ENCODE results near the gene ARHGAP6. TPM values are rescaled to one million over a fixed set of nuclear protein-coding genes. Genes with fewer than 3 reads are reported as not detected.
A peak's percentile ranks its signal among the peaks of the same experiment; 100 is the strongest.

ARHGAP6 gene
- polyA plus RNA-seq, 1 experiment: 1.3 TPM

GRCh38 chrX:11438380-11438723 is 227.4 kb downstream of the ARHGAP6 start:
- CTCF ChIA-PET: interaction anchor here (0.7 to 1.7 kb wide), 2 partner anchors 12 to 58 kb away, joined by 3 to 4 read pairs; no protein-coding TSS in a partner anchor
- no peak for DNase-seq (ENCODE audit: low read depth)
- POLR2A ChIA-PET: no interaction called here
- no peak for TF ChIP-seq CTCF (IDR thresholded peaks at IDR 0.05; ENCODE audit: insufficient read depth, low read depth, low read length)
- H3K4me3 ChIP-seq (ENCODE audit: low read depth, low read length): no peak overlapping the region
- no peaks in the 10 kb centered on the region for H3K27me3 ChIP-seq (ENCODE audit: control insufficient read depth, insufficient read depth, low read length)
- H3K36me3 ChIP-seq (ENCODE audit: control insufficient read depth, insufficient read depth, low read length): no peaks in the 10 kb centered on the region

- H3K36me3 ChIP-seq (ENCODE audit: control insufficient read depth, insufficient read depth, low read length): no peaks in the 10 kb centered on the region
- no peak overlapping the region for H3K4me3 ChIP-seq (ENCODE audit: low read depth, low read length)
- DNase-seq (ENCODE audit: low read depth): no peak
- CTCF ChIA-PET: interaction anchor here (0.7 to 1.7 kb wide), 2 partner anchors 12 to 57 kb away, joined by 3 to 4 read pairs; no protein-coding TSS in a partner anchor
- TF ChIP-seq CTCF (IDR thresholded peaks at IDR 0.05; ENCODE audit: insufficient read depth, low read depth, low read length): no peak
- POLR2A ChIA-PET: no interaction called here
- H3K27me3 ChIP-seq (ENCODE audit: control insufficient read depth, insufficient read depth, low read length): no peaks in the 10 kb centered on the region
Observed at GRCh38 chrX:11437642-11438379, 227.9 kb downstream of the ARHGAP6 start.

GRCh38 chrX:11435568-11435967 is 230.2 kb downstream of the ARHGAP6 start:
- TF ChIP-seq CTCF (IDR thresholded peaks at IDR 0.05; ENCODE audit: insufficient read depth, low read depth, low read length): no peak
- DNase-seq (ENCODE audit: low read depth): peak; percentile 71
- ChIA-PET CTCF (interaction anchor here (1.1 kb wide), 1 partner anchor 35 kb away, joined by 3 read pairs; no protein-coding TSS in a partner anchor), POLR2A (no interaction called here)
- Histone ChIP-seq H3K36me3 (ENCODE audit: control insufficient read depth, insufficient read depth, low read length) (no peaks in the 10 kb centered on the region), H3K27me3 (ENCODE audit: control insufficient read depth, insufficient read depth, low read length) (no peaks in the 10 kb centered on the region), H3K4me3 (ENCODE audit: low read depth, low read length) (no peak overlapping the region)

GRCh38 chrX:11434607-11435006 is 231.1 kb downstream of the ARHGAP6 start:
- TF ChIP-seq CTCF (IDR thresholded peaks at IDR 0.05; ENCODE audit: insufficient read depth, low read depth, low read length): no peak
- no peak for DNase-seq (ENCODE audit: low read depth)
- no peak overlapping the region for H3K4me3 ChIP-seq (ENCODE audit: low read depth, low read length)
- H3K27me3 ChIP-seq (ENCODE audit: control insufficient read depth, insufficient read depth, low read length): no peaks in the 10 kb centered on the region
- H3K36me3 ChIP-seq (ENCODE audit: control insufficient read depth, insufficient read depth, low read length): no peaks in the 10 kb centered on the region
- CTCF ChIA-PET: no interaction called here
- POLR2A ChIA-PET: no interaction called here

GRCh38 chrX:11431786-11432185 is 233.9 kb downstream of the ARHGAP6 start:
- no peak for TF ChIP-seq CTCF (IDR thresholded peaks at IDR 0.05; ENCODE audit: insufficient read depth, low read depth, low read length)
- Histone ChIP-seq H3K4me3 (ENCODE audit: low read depth, low read length) (no peak overlapping the region), H3K36me3 (ENCODE audit: control insufficient read depth, insufficient read depth, low read length) (no peaks in the 10 kb centered on the region), H3K27me3 (ENCODE audit: control insufficient read depth, insufficient read depth, low read length) (no peaks in the 10 kb centered on the region)
- ChIA-PET CTCF (no interaction called here), POLR2A (no interaction called here)
- no peak for DNase-seq (ENCODE audit: low read depth)

Measured in BJ (cell line).